ENCODE results near the gene ALDH1A2.

GRCh38 chr15:58044551-58044950, 21.0 kb downstream of the ALDH1A2 start:
- TF ChIP-seq POLR2AphosphoS5 (IDR thresholded peaks at IDR 0.05; ENCODE audit: low read depth, low read length), result no peak
- TF ChIP-seq POLR2A (IDR thresholded peaks at IDR 0.05; ENCODE audit: low read depth, low read length), result no peak
- no peak for TF ChIP-seq TAF1 (IDR thresholded peaks at IDR 0.05; ENCODE audit: borderline replicate concordance, low read depth, low read length)

Data from GM12892 (cell line).